HG02884 (cell line): ENCODE measurements around the gene LRP1B.
"Not testable (repeated sequence)": the region's sequence is repeated elsewhere in the genome, so short reads cannot be mapped to it uniquely, and the experiment has no call there.

Experiments
- ATAC-seq: cut with Tn5 transposase; IDR thresholded peaks from one replicate; pipeline ENCODE4 v1.9.1; 2021; ENCODE audit warnings: mild to moderate bottlenecking, moderate library complexity; ENCODE audit not compliant: unreplicated experiment

Gene LRP1B

GRCh38 chr2:141187075-141187439 is 943.8 kb downstream of the LRP1B start:
- no peak for ATAC-seq

- no peak for ATAC-seq
Measured at GRCh38 chr2:141186413-141187074, 944.3 kb downstream of the LRP1B start.

GRCh38 chr2:141182246-141182645 is 948.6 kb downstream of the LRP1B start:
- ATAC-seq = no peak

- ATAC-seq = not testable (repeated sequence)
Measured at GRCh38 chr2:141169117-141169516, 961.7 kb downstream of the LRP1B start.

- ATAC-seq = no peak
Measured at GRCh38 chr2:141162314-141162713, 968.5 kb downstream of the LRP1B start.

- ATAC-seq = no peak
Measured at GRCh38 chr2:141151611-141152286, 979.1 kb downstream of the LRP1B start.

GRCh38 chr2:141142025-141142424 is 988.8 kb downstream of the LRP1B start:
- no peak for ATAC-seq

- ATAC-seq = no peak
Measured at GRCh38 chr2:141137122-141137693, 993.6 kb downstream of the LRP1B start.

- ATAC-seq = no peak
Measured at GRCh38 chr2:141133883-141134282, 996.9 kb downstream of the LRP1B start.

- ATAC-seq = no peak
Measured at GRCh38 chr2:141125432-141125831, 1005.4 kb downstream of the LRP1B start.

- no peak for ATAC-seq
Measured at GRCh38 chr2:141118836-141119235, 1012.0 kb downstream of the LRP1B start.

- no peak for ATAC-seq
Measured at GRCh38 chr2:141113301-141113700, 1017.5 kb downstream of the LRP1B start.

GRCh38 chr2:141109633-141110032 is 1021.2 kb downstream of the LRP1B start:
- no peak for ATAC-seq

GRCh38 chr2:141105763-141106162 is 1025.1 kb downstream of the LRP1B start:
- no peak for ATAC-seq

- no peak for ATAC-seq
Measured at GRCh38 chr2:141103216-141103615, 1027.6 kb downstream of the LRP1B start.

GRCh38 chr2:141079231-141079630 is 1051.6 kb downstream of the LRP1B start:
- ATAC-seq = no peak

GRCh38 chr2:141075753-141076152 is 1055.1 kb downstream of the LRP1B start:
- ATAC-seq = no peak

- ATAC-seq = no peak
Measured at GRCh38 chr2:141068053-141068682, 1062.6 kb downstream of the LRP1B start.

GRCh38 chr2:141065042-141065441 is 1065.8 kb downstream of the LRP1B start:
- ATAC-seq = no peak

GRCh38 chr2:141063406-141063805 is 1067.4 kb downstream of the LRP1B start:
- no peak for ATAC-seq

GRCh38 chr2:141062443-141062842 is 1068.4 kb downstream of the LRP1B start:
- ATAC-seq = no peak

GRCh38 chr2:141062031-141062430 is 1068.8 kb downstream of the LRP1B start:
- no peak for ATAC-seq
